HuH-7.5 (cell line): Measurements from ENCODE around the gene ZNF208.
"Not testable (repeated sequence)": the region's sequence is repeated elsewhere in the genome, so short reads cannot be mapped to it uniquely, and the experiment has no call there.

Source experiments
- DNase-seq: peaks from one replicate; pipeline ENCODE4 v3.0.0; 2011; ENCODE audit warnings: low spot score

ZNF208 gene

GRCh38 chr19:21884786-21885185 lies 126.0 kb downstream of the ZNF208 start:
- DNase-seq: not testable (repeated sequence)

- no peak for DNase-seq
These were observed 127.2 kb downstream of the ZNF208 start for GRCh38 chr19:21883516-21883915.
